Measurements from ENCODE around the gene SLC22A31.

- no peak for TF ChIP-seq EZH2 (IDR thresholded peaks at IDR 0.05; ENCODE audit: borderline replicate concordance, low read depth, low read length, severe bottlenecking)
- TF ChIP-seq CTCF (IDR thresholded peaks at IDR 0.05; ENCODE audit: extremely low read depth in 1 of 2, insufficient read depth in 1 of 2, low read depth in 1 of 2, low read length in 2 of 2) = no peak
- no peak for TF ChIP-seq GATA2 (IDR thresholded peaks at IDR 0.05; ENCODE audit: insufficient read depth, insufficient read length, low read depth, low read length)
- TF ChIP-seq JUN (IDR thresholded peaks at IDR 0.05; ENCODE audit: borderline replicate concordance, insufficient read depth, insufficient read length, low read depth) = no peak
- no peak for TF ChIP-seq POLR2A (IDR thresholded peaks at IDR 0.05; ENCODE audit: low read depth, low read length)
Observed at GRCh38 chr16:89195521-89196171, 4.7 kb downstream of the SLC22A31 start.

All from endothelial cell of umbilical vein (primary cell).